HepG2 (cell line): ENCODE measurements around the gene DNAI4. TPM values are rescaled to one million over a fixed set of nuclear protein-coding genes. Genes with fewer than 3 reads are reported as not detected.

ENCODE experiments used
- ATAC-seq: fragments of 200-7000 bp; cut with Tn5 transposase; 3 replicates; pipeline ENCODE4 v1.9.1; 2020; ENCODE audit warnings: mild to moderate bottlenecking, moderate library complexity
- BruUV-seq: library from RNA; stranded (reverse); fragments of 400-500 nt; replicated peaks from 2 replicates; lab custom pipeline; 2021; lab: Mats Ljungman, UMichigan
- CTCF ChIA-PET: fragments of 300-600 bp; formaldehyde crosslinking; extraction: SDS; loops from one replicate; lab custom pipeline; 2021; ENCODE audit warnings: low total read pairs, inconsistent platforms, low intra/inter-chr PET ratio; lab: Yijun Ruan, JAX
- POLR2A ChIA-PET: fragments of 350-600 bp; sonication (Branson Sonifier 250); formaldehyde crosslinking; loops from one replicate; lab custom pipeline; 2020; ENCODE audit warnings: antibody characterized with exemption, inconsistent platforms; lab: Yijun Ruan, JAX
- DNase-seq: peaks from one replicate; pipeline ENCODE4 v3.0.0-alpha.2; 2015; ENCODE audit warnings: low spot score
- FAIRE-seq: peaks from 3 replicates; lab custom pipeline; 2011; peaks lifted over from hg19 to GRCh38; lab: Jason Lieb, UNC
- H2AFZ ChIP-seq: one replicate; pipeline ENCODE4 v1.6.1; 2011; ENCODE audit warnings: low read length, inconsistent platforms
- H3K27ac ChIP-seq: fragments of 300-600 bp; 3 replicates; pipeline ENCODE4 v1.8.0; 2011; ENCODE audit warnings: mixed run types, mild to moderate bottlenecking, mixed read lengths, low read length, inconsistent platforms; ENCODE audit not compliant: insufficient read depth; ENCODE audit errors: extremely low read length
- H3K27me3 ChIP-seq, 2 experiments: fragments of 200-600 bp in 1 of 2; 2 replicates in 1 of 2; 3 replicates in 1 of 2; pipeline versions ENCODE4 v1.6.0 to v1.8.0; 2011; ENCODE audit warnings: low read length in 2 of 2, mild to moderate bottlenecking in 2 of 2, moderate library complexity in 2 of 2, inconsistent platforms in 1 of 2; ENCODE audit not compliant: insufficient read depth in 2 of 2, control insufficient read depth in 1 of 2
- H3K36me3 ChIP-seq, 2 experiments: fragments of 200-600 bp in 1 of 2; replicated peaks in 1 of 2; 2 replicates in 1 of 2; 3 replicates in 1 of 2; pipeline versions ENCODE4 v1.5.1 to v1.8.0; 2011; ENCODE audit warnings: low read length in 2 of 2, inconsistent platforms in 1 of 2; ENCODE audit not compliant: insufficient read depth in 2 of 2, control insufficient read depth in 1 of 2
- H3K4me1 ChIP-seq: 2 replicates; pipeline ENCODE4 v1.5.1; 2012; ENCODE audit warnings: low read length, inconsistent platforms; ENCODE audit not compliant: insufficient read depth
- H3K4me2 ChIP-seq: 2 replicates; pipeline ENCODE4 v1.6.0; 2011; ENCODE audit warnings: low read depth, low read length, inconsistent platforms
- H3K4me3 ChIP-seq, 3 experiments: fragments of 200-600 bp in 1 of 3; sonication (generic), shearing (Covaris generic) in 1 of 3; replicated peaks in 1 of 3; 2 replicates each; pipeline ENCODE4 v1.5.1; 2011 to 2016; ENCODE audit warnings: low read length in 3 of 3, inconsistent platforms in 2 of 3, low read depth in 2 of 3, mild to moderate bottlenecking in 2 of 3, control low read depth in 1 of 3, mixed read lengths in 1 of 3; ENCODE audit not compliant: insufficient read depth in 1 of 3
- H3K79me2 ChIP-seq: one replicate; pipeline ENCODE4 v1.6.1; 2011; ENCODE audit warnings: low read length, inconsistent platforms; ENCODE audit not compliant: insufficient read depth
- H3K9ac ChIP-seq: 2 replicates; pipeline ENCODE4 v1.6.0; 2011; ENCODE audit warnings: mild to moderate bottlenecking, low read depth, low read length, inconsistent platforms; ENCODE audit not compliant: insufficient read depth
- H3K9me3 ChIP-seq: 2 replicates; pipeline ENCODE4 v1.5.1; 2012; ENCODE audit warnings: mild to moderate bottlenecking, low read length
- H4K20me1 ChIP-seq: 2 replicates; pipeline ENCODE4 v1.6.0; 2011; ENCODE audit warnings: inconsistent platforms, mild to moderate bottlenecking, low read length, moderate library complexity; ENCODE audit not compliant: insufficient read depth
- CHCHD3 ChIP-seq: sonication (generic); formaldehyde crosslinking; IDR thresholded peaks from 2 replicates; pipeline ENCODE4 v1.8.0; 2022; ENCODE audit warnings: mild to moderate bottlenecking, missing genetic modification reagents, moderate library complexity
- SNAPC4 ChIP-seq: sonication (generic); formaldehyde crosslinking; IDR thresholded peaks from 2 replicates; pipeline ENCODE4 v1.4.0; 2020; ENCODE audit warnings: mild to moderate bottlenecking, missing genetic modification reagents
- SOX5 ChIP-seq: IDR thresholded peaks from 2 replicates; pipeline ENCODE4 v1.6.1; 2016; ENCODE audit warnings: borderline replicate concordance
- ZNF275 ChIP-seq: sonication (generic); formaldehyde crosslinking; IDR thresholded peaks from 2 replicates; pipeline ENCODE4 v1.8.0; 2022; ENCODE audit warnings: missing genetic modification reagents, mild to moderate bottlenecking, inconsistent platforms, borderline replicate concordance
- ZNF703 ChIP-seq: sonication (generic); formaldehyde crosslinking; IDR thresholded peaks from 2 replicates; pipeline ENCODE4 v1.5.1; 2020; ENCODE audit warnings: missing genetic modification reagents, mild to moderate bottlenecking, moderate library complexity, borderline replicate concordance
- WGBS: methylation state at CpG from one replicate; pipeline ENCODE4 v1.1.6; 2017; ENCODE audit warnings: low lambda C conversion rate; 5-methylcytosine and 5-hydroxymethylcytosine counted together
- in situ Hi-C: cut with HindIII; loops from 2 replicates; pipeline ENCODE4 v1.10.0; 2017; ENCODE audit warnings: low pct_unique_long_range_greater_than_20kb; ENCODE audit not compliant: extremely low pct_ligation_motif_present
- intact Hi-C: fragments of 100-400 bp; cut with micrococcal nuclease; formaldehyde crosslinking; loops from one replicate; pipeline ENCODE4 v1.10.0; 2022; ENCODE audit not compliant: unreplicated experiment
- polyA plus RNA-seq, 8 experiments: library from polyadenylated mRNA; depleted of rRNA in 3 of 8; stranded (reverse) in 7 of 8; unstranded in 1 of 8; fragments of >200 nt; fragmentation: Illumina TruSeq in 4 of 8; extraction: Trizol in 4 of 8; gene quantifications; 2 replicates each; pipeline versions ENCODE4 v1.2.1 to v1.2.3, GENCODE V29; 2011 to 2016; ENCODE audit warnings: low read depth in 4 of 8, missing spikeins in 1 of 8, mixed read lengths in 1 of 8; ENCODE audit not compliant: insufficient read depth in 1 of 8
- total RNA-seq, 5 experiments: library from RNA; depleted of rRNA; stranded (reverse); fragments of >200 nt; fragmentation: Illumina TruSeq; extraction: Trizol; gene quantifications; 2 replicates each; pipeline ENCODE4 v1.2.3, GENCODE V29; 2016; ENCODE audit warnings: low read depth in 1 of 5

The DNAI4 gene
- total and polyA plus RNA-seq, 2 of the 13 experiments (the other 11 are each of a cell fraction or from before 2014, with no cell fraction given): 0.04 to 0.08 TPM

GRCh38 chr1:66768965-66769364, 155.7 kb downstream of the DNAI4 start:
- ChIA-PET POLR2A (no interaction called here), CTCF (no interaction called here)
- H3K36me3 ChIP-seq: no peaks in the 10 kb centered on the region
- WGBS: 0% methylated on average over 1 of the region's 1 CpG
- no peak overlapping the region for H3K4me3 ChIP-seq
- DNase-seq: no peak
- H3K27me3 ChIP-seq: no peaks in the 10 kb centered on the region
- H4K20me1 ChIP-seq: no peaks in the 10 kb centered on the region
- no peak overlapping the region for H2AFZ ChIP-seq
- H3K9me3 ChIP-seq: no peaks in the 10 kb centered on the region
- H3K27ac ChIP-seq: no peak overlapping the region
- no peaks in the 10 kb centered on the region for H3K4me1 ChIP-seq
- FAIRE-seq: no peak
- H3K4me2 ChIP-seq: no peak overlapping the region
- in situ Hi-C loops (loop anchor here (10.0 kb wide), 1 partner anchor 376 kb away; no protein-coding TSS in a partner anchor), intact Hi-C loops (loop anchor here (5.0 kb wide), 1 partner anchor 158 kb away; no protein-coding TSS in a partner anchor)
- ATAC-seq: no peak
- no peak for TF ChIP-seq ZNF703 (CRISPR knock-in tag)
- TF ChIP-seq ZNF275 (CRISPR knock-in tag): no peak
- TF ChIP-seq CHCHD3 (CRISPR knock-in tag): no peak
- TF ChIP-seq SNAPC4 (CRISPR knock-in tag): no peak
- no peak for TF ChIP-seq SOX5
- no peaks in the 10 kb centered on the region for H3K79me2 ChIP-seq
- BruUV-seq: no TSS peak
- no peak overlapping the region for H3K9ac ChIP-seq
